ENCODE results near the gene C1QTNF8.

DNA sequence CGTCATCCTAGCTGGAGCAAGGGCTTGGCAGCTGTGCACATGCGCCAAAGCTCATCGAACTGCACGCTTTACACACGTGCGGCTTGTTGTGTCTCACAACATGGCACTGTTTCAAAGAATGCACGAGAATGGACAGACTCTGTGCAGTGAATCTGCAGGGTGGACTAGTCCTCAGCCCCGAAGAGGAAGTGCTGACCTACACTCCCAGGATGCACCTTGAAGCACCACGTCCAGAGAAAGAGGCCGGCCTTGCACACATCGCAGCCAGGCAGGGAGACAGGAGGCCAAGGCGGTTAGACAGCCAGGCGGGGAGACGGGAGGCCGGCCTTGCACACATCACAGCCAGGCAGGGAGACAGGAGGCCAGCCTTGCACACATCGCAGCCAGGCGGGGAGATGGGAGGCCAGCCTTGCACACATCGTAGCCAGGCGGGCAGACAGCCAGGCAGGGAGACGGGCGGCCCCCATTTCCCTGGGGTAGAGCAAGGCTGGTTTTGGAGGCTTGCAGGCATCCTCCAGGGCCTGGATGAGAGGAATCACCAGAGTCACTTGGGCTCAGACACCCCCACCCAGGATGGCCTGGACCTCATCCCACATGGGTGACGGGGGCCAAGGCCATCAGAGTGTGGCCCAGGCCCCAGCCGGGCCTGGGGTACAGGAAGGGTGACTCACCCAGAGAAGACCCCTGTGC lies 47.9 kb upstream of the C1QTNF8 start:
- TF ChIP-seq POLR2AphosphoS5 (IDR thresholded peaks at IDR 0.05): no peak
- no peak for TF ChIP-seq POLR2A (IDR thresholded peaks at IDR 0.05)

Data from prostate gland (tissue), 1 donor.